ENCODE results near the gene JSRP1. TPM values are rescaled to one million over a fixed set of nuclear protein-coding genes. Genes with fewer than 3 reads are reported as not detected.

Gene JSRP1
- total and polyA plus RNA-seq, 7 donors = 0.36 to 1.6 (median 1.0) TPM; not detected in 4

DNA sequence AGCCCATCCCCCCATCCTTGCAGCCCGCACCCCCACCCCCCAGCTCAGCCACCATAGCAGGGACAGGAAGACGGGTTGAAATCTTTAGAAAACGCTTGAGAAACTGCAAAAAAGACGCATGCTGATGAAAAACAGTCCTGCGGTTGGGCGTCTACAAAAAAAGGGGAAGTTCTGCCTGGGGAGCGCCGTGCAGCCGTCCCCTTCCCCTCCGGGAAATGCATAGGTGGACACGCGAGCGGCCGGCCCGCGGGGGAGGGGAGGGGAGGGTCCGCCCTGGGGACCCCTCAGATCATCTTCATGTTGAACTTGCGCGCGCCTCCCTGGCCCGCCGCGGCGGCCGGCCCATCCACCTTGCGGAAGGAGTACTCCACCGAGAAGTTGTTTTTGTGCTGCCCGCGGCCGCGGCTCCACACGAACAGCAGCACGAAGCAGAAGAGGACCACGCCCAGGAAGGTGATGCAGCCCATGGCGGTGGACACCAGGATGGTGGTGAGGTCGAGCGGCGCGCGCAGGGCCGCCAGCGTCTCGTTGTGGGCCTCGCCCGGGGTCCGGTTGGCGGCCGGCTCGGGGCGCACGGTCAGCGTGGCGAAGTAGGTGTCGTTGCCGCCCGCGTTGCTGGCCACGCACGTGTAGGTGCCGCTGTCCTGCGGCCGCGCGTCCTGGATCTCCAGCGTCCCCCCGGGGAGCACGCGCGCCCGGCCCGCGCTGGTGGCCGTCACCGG is 33.7 kb upstream of the JSRP1 start:
- intact Hi-C loops (cut with DNase I) = no loop called here
- no peak for TF ChIP-seq POLR2AphosphoS5 (IDR thresholded peaks at IDR 0.05)
- Histone ChIP-seq H3K4me3 (peak overlapping the region in 3 of 4 donors; percentile 28 to 46 (median 40)), H3K27me3 (peaks cover 30 to 54% (median 44%) of the 10 kb centered on the region in 3 donors), H3K36me3 (no peaks in the 10 kb centered on the region), H3K9me3 (no peaks in the 10 kb centered on the region), H3K27ac (peak overlapping the region in 3 of 4 donors; percentile 17 to 37 (median 31)), H3K4me1 (peaks cover 0 to 41% (median 37%) of the 10 kb centered on the region in 4 donors)
- no peak for DNase-seq
- WGBS, 2 donors = 1% methylated on average over 74 of the region's 74 CpGs

DNA sequence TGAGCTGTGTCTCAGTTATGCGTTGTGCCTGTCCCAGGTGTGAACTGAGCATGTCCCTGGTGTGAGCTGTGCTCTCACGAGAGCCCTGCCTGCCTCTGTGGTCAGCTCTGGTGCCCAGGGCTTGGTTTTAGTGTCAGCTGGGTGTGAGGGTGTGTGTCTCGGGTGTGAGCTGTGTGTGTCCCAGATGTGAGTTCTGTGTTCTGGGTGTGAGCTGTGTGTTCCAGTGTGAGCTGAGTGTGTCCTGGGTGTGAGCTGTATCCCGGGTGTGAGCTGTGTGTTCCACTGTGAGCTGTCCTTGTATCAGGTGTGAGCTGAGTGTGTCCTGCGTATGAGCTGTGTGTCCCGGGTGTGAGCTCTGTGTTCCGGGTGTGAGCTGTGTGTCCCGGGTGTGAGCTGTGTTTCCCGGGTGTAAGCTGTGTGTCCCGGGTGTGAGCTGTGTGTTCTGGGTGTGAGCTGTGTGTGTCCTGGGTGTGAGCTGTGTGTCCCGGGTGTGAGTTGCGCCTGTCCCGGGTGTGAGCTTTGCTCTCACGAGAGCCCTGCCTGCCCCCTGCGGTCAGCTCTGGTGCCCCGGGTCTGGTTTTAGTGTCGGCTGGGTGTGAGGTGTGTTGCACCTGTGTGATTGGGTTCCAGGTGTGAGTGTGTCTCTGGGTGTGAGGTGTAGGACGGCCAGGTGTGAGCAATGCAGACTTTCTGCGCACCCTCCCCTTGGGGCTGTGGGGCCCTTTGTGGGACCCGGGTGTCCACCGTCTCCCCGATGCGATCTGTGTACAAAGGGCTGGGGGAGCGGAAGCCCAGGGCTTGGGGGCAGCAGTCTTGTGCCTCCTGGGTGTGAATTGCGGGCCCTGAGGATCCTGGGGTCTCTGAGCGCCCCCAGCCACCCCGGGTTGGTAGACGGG is 32.8 kb upstream of the JSRP1 start:
- no peak for TF ChIP-seq POLR2A (IDR thresholded peaks at IDR 0.05)
- no peak for TF ChIP-seq EP300 (IDR thresholded peaks at IDR 0.05)
- no peak for TF ChIP-seq POLR2AphosphoS5 (IDR thresholded peaks at IDR 0.05)
- TF ChIP-seq, protein P1, sequence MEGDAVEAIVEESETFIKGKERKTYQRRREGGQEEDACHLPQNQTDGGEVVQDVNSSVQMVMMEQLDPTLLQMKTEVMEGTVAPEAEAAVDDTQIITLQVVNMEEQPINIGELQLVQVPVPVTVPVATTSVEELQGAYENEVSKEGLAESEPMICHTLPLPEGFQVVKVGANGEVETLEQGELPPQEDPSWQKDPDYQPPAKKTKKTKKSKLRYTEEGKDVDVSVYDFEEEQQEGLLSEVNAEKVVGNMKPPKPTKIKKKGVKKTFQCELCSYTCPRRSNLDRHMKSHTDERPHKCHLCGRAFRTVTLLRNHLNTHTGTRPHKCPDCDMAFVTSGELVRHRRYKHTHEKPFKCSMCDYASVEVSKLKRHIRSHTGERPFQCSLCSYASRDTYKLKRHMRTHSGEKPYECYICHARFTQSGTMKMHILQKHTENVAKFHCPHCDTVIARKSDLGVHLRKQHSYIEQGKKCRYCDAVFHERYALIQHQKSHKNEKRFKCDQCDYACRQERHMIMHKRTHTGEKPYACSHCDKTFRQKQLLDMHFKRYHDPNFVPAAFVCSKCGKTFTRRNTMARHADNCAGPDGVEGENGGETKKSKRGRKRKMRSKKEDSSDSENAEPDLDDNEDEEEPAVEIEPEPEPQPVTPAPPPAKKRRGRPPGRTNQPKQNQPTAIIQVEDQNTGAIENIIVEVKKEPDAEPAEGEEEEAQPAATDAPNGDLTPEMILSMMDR (IDR thresholded peaks at IDR 0.05) = no peak
- peak overlapping the region in 2 of 4 donors; percentile 17 to 37 for H3K27ac ChIP-seq
- peaks cover 30 to 54% (median 44%) of the 10 kb centered on the region in 3 donors for H3K27me3 ChIP-seq
- H3K9me3 ChIP-seq = no peaks in the 10 kb centered on the region
- peak overlapping the region in 1 of 4 donors; percentile 46 for H3K4me3 ChIP-seq
- no peak for DNase-seq
- no peaks in the 10 kb centered on the region for H3K36me3 ChIP-seq
- peaks cover 0 to 33% (median 29%) of the 10 kb centered on the region in 4 donors for H3K4me1 ChIP-seq
- WGBS, 2 donors = 31 to 44% methylated on average over 28 of the region's 28 CpGs
- intact Hi-C loops (cut with DNase I) = no loop called here

DNA sequence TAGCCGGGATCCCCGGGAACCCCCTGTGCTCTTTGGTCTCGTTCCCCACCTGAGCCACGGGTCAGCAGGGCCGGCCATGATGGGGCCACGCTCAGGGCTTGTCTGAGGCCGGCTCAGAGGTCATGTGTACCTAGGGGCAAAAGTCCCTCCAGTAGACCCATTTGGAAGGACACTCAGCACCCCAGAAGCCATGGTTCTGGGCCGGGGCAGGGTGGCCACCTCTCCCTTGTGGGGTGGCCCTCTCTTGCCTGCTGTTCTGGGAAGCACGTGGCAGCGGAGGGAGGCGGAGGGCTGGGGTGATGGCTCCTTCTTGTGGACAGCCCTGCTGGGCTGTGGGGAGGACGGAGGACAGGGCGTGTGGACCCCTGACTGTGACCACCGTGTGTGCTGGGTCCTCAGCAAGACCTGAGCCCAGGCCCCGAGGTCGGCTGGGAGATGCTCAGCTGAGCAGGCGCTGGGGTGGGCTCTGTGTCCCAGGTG is 32.2 kb upstream of the JSRP1 start:
- no peaks in the 10 kb centered on the region for H3K36me3 ChIP-seq
- peaks cover 30 to 54% (median 44%) of the 10 kb centered on the region in 3 donors for H3K27me3 ChIP-seq
- intact Hi-C loops (cut with DNase I) = no loop called here
- peaks cover 0 to 28% (median 26%) of the 10 kb centered on the region in 4 donors for H3K4me1 ChIP-seq
- no peak for DNase-seq
- no peak overlapping the region for H3K4me3 ChIP-seq
- TF ChIP-seq, protein P1 (IDR thresholded peaks at IDR 0.05) = no peak
- no peak for TF ChIP-seq POLR2AphosphoS5 (IDR thresholded peaks at IDR 0.05)
- no peak for TF ChIP-seq POLR2A (IDR thresholded peaks at IDR 0.05)
- TF ChIP-seq EP300 (IDR thresholded peaks at IDR 0.05) = no peak
- 60 to 82% methylated on average over 17 of the region's 17 CpGs for WGBS, 2 donors
- no peak overlapping the region for H3K27ac ChIP-seq
- H3K9me3 ChIP-seq = no peaks in the 10 kb centered on the region

DNA sequence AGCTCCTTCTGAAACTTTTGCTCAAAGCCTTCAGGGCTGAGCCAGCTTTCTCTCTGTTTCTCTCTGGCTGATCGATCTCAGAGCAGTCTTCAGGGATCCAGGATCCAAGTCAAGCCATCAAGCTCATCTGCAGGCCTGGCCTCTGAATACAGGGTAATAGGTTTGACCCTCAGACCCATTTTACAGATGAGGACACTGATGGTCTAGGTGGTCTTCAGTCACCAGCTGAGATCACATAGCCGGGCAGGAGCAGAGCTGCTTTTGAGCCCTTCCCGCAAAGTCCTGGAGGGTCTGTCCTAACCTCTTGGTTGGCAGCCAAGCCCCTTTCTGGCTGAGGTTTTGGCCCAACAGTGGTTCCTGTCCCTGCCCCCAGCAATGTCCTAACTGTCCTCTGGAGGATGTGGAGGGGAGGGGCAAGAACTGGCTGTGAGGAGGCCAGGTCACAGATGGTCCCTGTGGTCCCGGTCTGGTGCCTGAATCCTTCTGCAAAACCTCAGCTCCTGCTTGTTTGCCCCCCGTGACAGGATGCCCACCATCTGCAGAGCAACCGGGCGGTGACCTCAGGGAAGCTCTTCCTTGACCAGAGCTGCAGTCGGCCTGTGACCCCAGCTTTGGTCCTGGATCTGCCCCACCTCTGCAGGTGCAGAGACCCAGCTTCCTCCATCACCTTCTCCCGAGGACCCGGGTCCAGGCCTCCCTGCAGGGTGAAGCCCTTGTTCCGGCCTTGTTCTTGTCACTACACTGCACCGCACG is 31.5 kb upstream of the JSRP1 start:
- no peak overlapping the region for H3K4me3 ChIP-seq
- TF ChIP-seq, protein P1 (IDR thresholded peaks at IDR 0.05) = no peak
- TF ChIP-seq EP300 (IDR thresholded peaks at IDR 0.05) (no peak), POLR2A (IDR thresholded peaks at IDR 0.05) (no peak), POLR2AphosphoS5 (IDR thresholded peaks at IDR 0.05) (no peak)
- 67 to 71% methylated on average over 13 of the region's 13 CpGs for WGBS, 2 donors
- no peak for DNase-seq
- intact Hi-C loops (cut with DNase I) = no loop called here
- no peaks in the 10 kb centered on the region for H3K36me3 ChIP-seq
- no peak overlapping the region for H3K27ac ChIP-seq
- H3K4me1 ChIP-seq = peaks cover 0 to 29% (median 28%) of the 10 kb centered on the region in 4 donors
- H3K9me3 ChIP-seq = no peaks in the 10 kb centered on the region
- peaks cover 30 to 50% (median 43%) of the 10 kb centered on the region in 3 donors for H3K27me3 ChIP-seq

Measured in sigmoid colon (tissue), 7 donors.